GM10266 (cell line): Measurements from ENCODE around the gene TLE2.

ENCODE experiments used
- DNase-seq: peaks from one replicate; pipeline ENCODE4 v3.0.0; 2012; ENCODE audit errors: extremely low spot score
- CTCF ChIP-seq: IDR thresholded peaks from 2 replicates; pipeline ENCODE4 v1.5.1; 2012; ENCODE audit warnings: mild to moderate bottlenecking, low read depth; ENCODE audit not compliant: control insufficient read depth, insufficient read depth; ENCODE audit errors: missing control alignments

The TLE2 gene

GRCh38 chr19:3026768-3027167, 2.3 kb downstream of the TLE2 start:
- TF ChIP-seq CTCF: no peak
- DNase-seq: no peak

GRCh38 chr19:3025549-3025886, 3.6 kb downstream of the TLE2 start:
- no peak for DNase-seq

GRCh38 chr19:3024870-3025548, 4.1 kb downstream of the TLE2 start:
- no peak for TF ChIP-seq CTCF
- DNase-seq: no peak

More at GRCh38 chr19:3025549-3025886, 3.6 kb downstream of the TLE2 start:
- no peak for TF ChIP-seq CTCF

- no peak for TF ChIP-seq CTCF
- no peak for DNase-seq
Measured at GRCh38 chr19:3024509-3024869, 4.6 kb downstream of the TLE2 start.

- TF ChIP-seq CTCF: no peak
- no peak for DNase-seq
Measured at GRCh38 chr19:3020321-3020960, 8.6 kb downstream of the TLE2 start.

- TF ChIP-seq CTCF: no peak
- no peak for DNase-seq
Measured at GRCh38 chr19:3019211-3019854, 9.7 kb downstream of the TLE2 start.

GRCh38 chr19:3017923-3018322, 11.2 kb downstream of the TLE2 start:
- DNase-seq: no peak
- no peak for TF ChIP-seq CTCF
